Esophagus muscularis mucosa (tissue), 4 donors: ENCODE data around the gene CSDE1. TPM values are rescaled to one million over a fixed set of nuclear protein-coding genes. Genes with fewer than 3 reads are reported as not detected.
A peak's percentile ranks its signal among the peaks of the same experiment; 100 is the strongest.
"Not testable (repeated sequence)": the region's sequence is repeated elsewhere in the genome, so short reads cannot be mapped to it uniquely, and the experiment has no call there.

Experiments used
- DNase-seq: peaks from one replicate; pipeline ENCODE4 v3.0.0-alpha.2; 2017; ENCODE audit errors: extremely low spot score
- H3K27ac ChIP-seq, 4 donors: fragments of 200-600 bp; sonication (generic); replicated peaks in 1 of 4; 1 replicate in 3 of 4; 2 replicates in 1 of 4; pipeline ENCODE4 v1.5.1; 2016 to 2019; ENCODE audit warnings: mild to moderate bottlenecking in 1 of 4
- H3K27me3 ChIP-seq, 4 donors: fragments of 200-600 bp; sonication (generic); one replicate each; pipeline versions ENCODE4 v1.5.1 to v1.6.0; 2016 to 2019
- H3K36me3 ChIP-seq, 4 donors: fragments of 200-600 bp; sonication (generic); one replicate each; pipeline ENCODE4 v1.5.1; 2016 to 2019
- H3K4me1 ChIP-seq, 4 donors: fragments of 200-600 bp; sonication (generic); one replicate each; pipeline ENCODE4 v1.5.1; 2016 to 2019
- H3K4me3 ChIP-seq, 4 donors: fragments of 200-600 bp; sonication (generic); 1 replicate in 2 of 4; 2 replicates in 2 of 4; pipeline ENCODE4 v1.5.1; 2016 to 2019; ENCODE audit warnings: mild to moderate bottlenecking in 4 of 4, moderate library complexity in 1 of 4
- H3K9me3 ChIP-seq, 4 donors: fragments of 200-600 bp; sonication (generic); 1 replicate in 3 of 4; 2 replicates in 1 of 4; pipeline ENCODE4 v1.5.1; 2016 to 2019
- EP300 ChIP-seq: sonication (generic); formaldehyde crosslinking; IDR thresholded peaks from one replicate; pipeline ENCODE4 v1.6.1; 2017; ENCODE audit warnings: antibody characterized with exemption
- POLR2A ChIP-seq: fragments of 450-650 bp; IDR thresholded peaks from one replicate; pipeline ENCODE4 v1.6.1; 2017; ENCODE audit warnings: antibody characterized with exemption, moderate library complexity, mild to moderate bottlenecking, low read depth
- POLR2AphosphoS5 ChIP-seq, 2 donors: sonication (generic); formaldehyde crosslinking; IDR thresholded peaks; one replicate each; pipeline ENCODE4 v1.6.1; 2017; ENCODE audit warnings: antibody characterized with exemption in 2 of 2
- WGBS: methylation state at CpG from one replicate; pipeline ENCODE4 v1.1.5; 2018; 5-methylcytosine and 5-hydroxymethylcytosine counted together
- intact Hi-C: fragments of 100-400 bp; cut with DNase I; formaldehyde crosslinking; loops from one replicate; pipeline ENCODE4 v1.15.1; 2023
- total RNA-seq, 4 donors: library from RNA; depleted of rRNA; stranded (reverse); fragments of >200 nt; gene quantifications; one replicate each; pipeline versions ENCODE4 v1.1.0 to v1.2.1, GENCODE V29; 2016
- TF ChIP-seq, protein P1 (sequence below), 3 experiments: fragments of 200-600 bp in 2 of 3; fragments of 450-650 bp in 1 of 3; sonication (generic) in 2 of 3; IDR thresholded peaks; one replicate each; pipeline ENCODE4 v1.5.1; 2017 to 2019; ENCODE audit warnings: antibody characterized with exemption in 3 of 3, mild to moderate bottlenecking in 2 of 3, moderate library complexity in 1 of 3

CSDE1 gene
- total RNA-seq, 4 donors from 2014 or later, result 614 to 1,394 (median 877) TPM

DNA sequence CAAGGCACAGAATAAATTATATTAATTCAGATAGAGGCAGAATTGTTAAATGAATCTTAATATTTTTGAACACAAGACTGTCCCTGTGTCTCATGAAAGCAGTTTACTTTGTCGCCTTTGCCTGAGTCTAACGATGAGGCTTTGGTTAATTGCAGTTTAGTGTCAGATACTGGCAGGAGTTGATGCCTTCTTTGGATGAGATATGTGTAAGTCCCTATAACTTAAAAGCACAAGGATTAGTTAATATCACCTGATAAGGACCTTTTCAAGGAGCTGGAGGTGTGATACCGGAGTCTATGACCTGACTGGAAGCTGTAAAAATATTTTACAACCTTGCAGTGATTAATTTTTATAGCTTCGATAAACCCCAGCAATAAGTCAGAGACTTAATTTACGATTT lies 24.7 kb upstream of the CSDE1 start:
- no peak overlapping the region for H3K27ac ChIP-seq
- TF ChIP-seq POLR2AphosphoS5 (IDR thresholded peaks at IDR 0.05) (no peak), EP300 (no peak), POLR2A (no peak)
- TF ChIP-seq, protein P1, sequence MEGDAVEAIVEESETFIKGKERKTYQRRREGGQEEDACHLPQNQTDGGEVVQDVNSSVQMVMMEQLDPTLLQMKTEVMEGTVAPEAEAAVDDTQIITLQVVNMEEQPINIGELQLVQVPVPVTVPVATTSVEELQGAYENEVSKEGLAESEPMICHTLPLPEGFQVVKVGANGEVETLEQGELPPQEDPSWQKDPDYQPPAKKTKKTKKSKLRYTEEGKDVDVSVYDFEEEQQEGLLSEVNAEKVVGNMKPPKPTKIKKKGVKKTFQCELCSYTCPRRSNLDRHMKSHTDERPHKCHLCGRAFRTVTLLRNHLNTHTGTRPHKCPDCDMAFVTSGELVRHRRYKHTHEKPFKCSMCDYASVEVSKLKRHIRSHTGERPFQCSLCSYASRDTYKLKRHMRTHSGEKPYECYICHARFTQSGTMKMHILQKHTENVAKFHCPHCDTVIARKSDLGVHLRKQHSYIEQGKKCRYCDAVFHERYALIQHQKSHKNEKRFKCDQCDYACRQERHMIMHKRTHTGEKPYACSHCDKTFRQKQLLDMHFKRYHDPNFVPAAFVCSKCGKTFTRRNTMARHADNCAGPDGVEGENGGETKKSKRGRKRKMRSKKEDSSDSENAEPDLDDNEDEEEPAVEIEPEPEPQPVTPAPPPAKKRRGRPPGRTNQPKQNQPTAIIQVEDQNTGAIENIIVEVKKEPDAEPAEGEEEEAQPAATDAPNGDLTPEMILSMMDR (IDR thresholded peaks at IDR 0.05), result no peak
- H3K27me3 ChIP-seq, result no peaks in the 10 kb centered on the region
- no peak for DNase-seq
- H3K36me3 ChIP-seq, result peaks cover 0 to 16% (median 9%) of the 10 kb centered on the region in 4 donors
- intact Hi-C loops, result no loop called here
- H3K4me1 ChIP-seq, result peaks cover 14 to 20% (median 17%) of the 10 kb centered on the region in 4 donors
- peaks cover 0 to 11% (median 0%) of the 10 kb centered on the region in 4 donors for H3K9me3 ChIP-seq
- no peak overlapping the region for H3K4me3 ChIP-seq
- 86% methylated on average over 5 of the region's 5 CpGs for WGBS

GRCh38 chr1:114780344-114781226 lies 22.8 kb upstream of the CSDE1 start, which contains the start of gene SIKE1:
Gene SIKE1 (minus strand): TSS chr1:114780685. CDS start chr1:114780607, 78 bp downstream.
- Histone ChIP-seq H3K9me3 (no peaks in the 10 kb centered on the region), H3K27ac (peak within 1 kb of the TSS; percentile 86 to 89 (median 89)), H3K36me3 (peaks cover 0 to 31% (median 16%) of the 10 kb centered on the region in 4 donors), H3K4me1 (peaks cover 14 to 20% (median 17%) of the 10 kb centered on the region in 4 donors), H3K4me3 (peak within 1 kb of the TSS; percentile 76 to 83 (median 79)), H3K27me3 (no peaks in the 10 kb centered on the region)
- DNase-seq, result peak; percentile 96
- 19% methylated on average over 53 of the region's 53 CpGs for WGBS
- no peak for TF ChIP-seq EP300
- TF ChIP-seq POLR2AphosphoS5 (IDR thresholded peaks at IDR 0.05), result peak; percentile 95 to 96
- TF ChIP-seq, protein P1 (IDR thresholded peaks at IDR 0.05), result peak in 1 of 3 experiments; percentile 10
- peak; percentile 65 for TF ChIP-seq POLR2A
- intact Hi-C loops, result no loop called here

- intact Hi-C loops, result no loop called here
- Histone ChIP-seq H3K36me3 (peaks cover 0 to 39% (median 24%) of the 10 kb centered on the region in 4 donors), H3K4me1 (peaks cover 14 to 20% (median 17%) of the 10 kb centered on the region in 4 donors), H3K4me3 (peak overlapping the region; percentile 76 to 83 (median 79)), H3K27me3 (no peaks in the 10 kb centered on the region), H3K27ac (peak overlapping the region; percentile 86 to 89 (median 89)), H3K9me3 (no peaks in the 10 kb centered on the region)
- no peak for DNase-seq
- no peak for TF ChIP-seq EP300
- no peak for TF ChIP-seq POLR2AphosphoS5 (IDR thresholded peaks at IDR 0.05)
- TF ChIP-seq POLR2A, result no peak
- TF ChIP-seq, protein P1 (IDR thresholded peaks at IDR 0.05), result no peak
Observed at GRCh38 chr1:114779722-114780121, 21.9 kb upstream of the CSDE1 start.

DNA sequence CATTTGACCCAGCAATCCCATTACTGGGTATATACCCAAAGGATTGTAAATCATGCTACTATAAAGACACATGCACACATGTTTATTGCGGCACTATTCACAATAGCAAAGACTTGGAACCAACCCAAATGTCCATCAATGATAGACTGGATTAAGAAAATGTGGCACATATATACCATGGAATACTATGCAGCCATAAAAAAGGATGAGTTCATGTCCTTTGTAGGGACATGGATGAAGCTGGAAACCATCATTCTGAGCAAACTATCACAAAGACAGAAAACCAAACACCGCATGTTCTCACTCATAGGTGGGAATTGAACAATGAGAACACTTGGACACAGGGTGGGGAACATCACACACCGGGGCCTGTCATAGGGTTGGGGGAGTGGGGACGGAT lies 18.9 kb upstream of the CSDE1 start:
- H3K9me3 ChIP-seq, H3K4me3 ChIP-seq, intact Hi-C loops, H3K27ac ChIP-seq, H3K27me3 ChIP-seq, DNase-seq: not testable (repeated sequence)
- 100% methylated on average over 4 of the region's 4 CpGs for WGBS
- Histone ChIP-seq H3K36me3 (peaks cover 0 to 68% (median 47%) of the 10 kb centered on the region in 4 donors), H3K4me1 (peaks cover 14 to 20% (median 17%) of the 10 kb centered on the region in 4 donors)

DNA sequence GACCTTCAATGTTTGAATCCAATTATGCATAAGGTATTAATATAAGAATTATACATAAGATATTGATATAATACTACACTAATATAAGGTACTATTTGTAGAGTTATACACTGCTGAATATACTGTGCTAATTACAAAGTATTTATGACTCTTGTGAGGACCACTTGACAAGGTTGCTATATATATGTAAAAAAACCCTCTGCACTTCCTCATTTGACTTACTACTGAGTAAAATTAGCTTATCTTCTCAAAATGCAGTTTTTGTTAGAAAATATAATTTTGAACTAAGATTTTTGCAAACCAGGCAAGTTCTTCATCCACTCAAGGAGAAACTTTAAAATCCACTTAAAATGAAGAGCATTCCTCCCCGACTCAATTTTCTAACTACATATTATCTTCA lies 14.2 kb upstream of the CSDE1 start:
- H3K4me1 ChIP-seq, result no peaks in the 10 kb centered on the region
- H3K4me3 ChIP-seq, result no peak overlapping the region
- WGBS, result 90% methylated on average over 1 of the region's 1 CpG
- no peaks in the 10 kb centered on the region for H3K27me3 ChIP-seq
- intact Hi-C loops, result no loop called here
- H3K27ac ChIP-seq, result no peak overlapping the region
- H3K36me3 ChIP-seq, result peaks cover 10 to 84% (median 61%) of the 10 kb centered on the region in 4 donors
- no peak for TF ChIP-seq POLR2A
- TF ChIP-seq EP300, result no peak
- H3K9me3 ChIP-seq, result no peaks in the 10 kb centered on the region
- no peak for DNase-seq
